Mesothelial cell of epicardium (in vitro differentiated cells): ENCODE data around the gene VGLL4. TPM values are rescaled to one million over a fixed set of nuclear protein-coding genes. Genes with fewer than 3 reads are reported as not detected.

ENCODE experiments used
- DNase-seq, 2 experiments: peaks; one replicate each; pipeline ENCODE4 v3.0.0; 2021; ENCODE audit warnings: low spot score in 2 of 2; ENCODE audit not compliant: unreplicated experiment in 2 of 2
- H3K27ac Mint-ChIP-seq: 2 replicates; pipeline ENCODE4 v1.8.0; 2021; ENCODE audit warnings: mixed read lengths
- H3K27me3 Mint-ChIP-seq: 2 replicates; pipeline ENCODE4 v1.8.0; 2021; ENCODE audit warnings: low read depth, mixed read lengths
- H3K36me3 Mint-ChIP-seq: 2 replicates; pipeline ENCODE4 v1.8.0; 2021; ENCODE audit warnings: mixed read lengths
- H3K4me1 Mint-ChIP-seq: 2 replicates; pipeline ENCODE4 v1.8.0; 2021; ENCODE audit warnings: mixed read lengths
- H3K4me3 Mint-ChIP-seq: 2 replicates; pipeline ENCODE4 v1.8.0; 2021; ENCODE audit warnings: mild to moderate bottlenecking, moderate library complexity, mixed read lengths
- H3K9me3 Mint-ChIP-seq: 2 replicates; pipeline ENCODE4 v1.8.0; 2021; ENCODE audit warnings: mixed read lengths
- CTCF ChIP-seq: fragments of 200-600 bp; sonication (generic); IDR thresholded peaks from one replicate; pipeline ENCODE4 v1.5.0; 2021; ENCODE audit warnings: antibody characterized with exemption; ENCODE audit not compliant: unreplicated experiment
- total RNA-seq: library from RNA; stranded (reverse); gene quantifications from 3 replicates; pipeline ENCODE4 v1.2.1, GENCODE V29; 2021

VGLL4 gene
- total RNA-seq, 1 donor from 2014 or later: 140 TPM

- no peak for TF ChIP-seq CTCF
- no peak overlapping the region for H3K27ac Mint-ChIP-seq
- peaks cover 22% of the 10 kb centered on the region for H3K4me1 Mint-ChIP-seq
These were observed 89.0 kb downstream of the VGLL4 start for GRCh38 chr3:11554666-11555065.

GRCh38 chr3:11554236-11554610 is 89.5 kb downstream of the VGLL4 start:
- Mint-ChIP-seq H3K27me3 (no peaks in the 10 kb centered on the region), H3K36me3 (peaks cover 27% of the 10 kb centered on the region), H3K4me1 (peaks cover 25% of the 10 kb centered on the region), H3K4me3 (no peak overlapping the region), H3K27ac (no peak overlapping the region), H3K9me3 (peaks cover 8% of the 10 kb centered on the region)
- no peak for DNase-seq
- TF ChIP-seq CTCF: no peak

More at GRCh38 chr3:11554666-11555065, 89.0 kb downstream of the VGLL4 start:
- no peaks in the 10 kb centered on the region for H3K27me3 Mint-ChIP-seq
- H3K4me3 Mint-ChIP-seq: no peak overlapping the region
- peaks cover 25% of the 10 kb centered on the region for H3K36me3 Mint-ChIP-seq
- H3K9me3 Mint-ChIP-seq: peaks cover 8% of the 10 kb centered on the region
- no peak for DNase-seq

GRCh38 chr3:11553436-11554235 is 90.1 kb downstream of the VGLL4 start:
- no peak for TF ChIP-seq CTCF
- H3K27me3 Mint-ChIP-seq: no peaks in the 10 kb centered on the region
- no peak overlapping the region for H3K27ac Mint-ChIP-seq
- peaks cover 8% of the 10 kb centered on the region for H3K9me3 Mint-ChIP-seq
- H3K4me3 Mint-ChIP-seq: no peak overlapping the region
- H3K36me3 Mint-ChIP-seq: peaks cover 28% of the 10 kb centered on the region
- H3K4me1 Mint-ChIP-seq: peaks cover 31% of the 10 kb centered on the region
- DNase-seq: no peak

- DNase-seq: no peak
- peaks cover 26% of the 10 kb centered on the region for H3K4me1 Mint-ChIP-seq
- no peak overlapping the region for H3K4me3 Mint-ChIP-seq
These were observed 91.1 kb downstream of the VGLL4 start for GRCh38 chr3:11552289-11553264.

GRCh38 chr3:11551036-11551435 is 92.7 kb downstream of the VGLL4 start:
- Mint-ChIP-seq H3K4me3 (no peak overlapping the region), H3K27ac (no peak overlapping the region), H3K36me3 (peaks cover 30% of the 10 kb centered on the region), H3K4me1 (peaks cover 12% of the 10 kb centered on the region), H3K9me3 (peaks cover 8% of the 10 kb centered on the region), H3K27me3 (no peaks in the 10 kb centered on the region)
- no peak for TF ChIP-seq CTCF
- DNase-seq: no peak

More at GRCh38 chr3:11552289-11553264, 91.1 kb downstream of the VGLL4 start:
- no peak overlapping the region for H3K27ac Mint-ChIP-seq
- peaks cover 33% of the 10 kb centered on the region for H3K36me3 Mint-ChIP-seq
- H3K27me3 Mint-ChIP-seq: no peaks in the 10 kb centered on the region
- peaks cover 8% of the 10 kb centered on the region for H3K9me3 Mint-ChIP-seq
- no peak for TF ChIP-seq CTCF
